BE2C (cell line): Measurements from ENCODE around the gene OAS3.

Source experiments
- DNase-seq: peaks from one replicate; pipeline ENCODE4 v3.0.0-alpha.2; 2020
- H3K27me3 ChIP-seq: fragments of 250-450 bp; sonication (Bioruptor Pico); 2 replicates; pipeline ENCODE4 v1.5.1; 2020; ENCODE audit warnings: mild to moderate bottlenecking
- H3K36me3 ChIP-seq: fragments of 250-450 bp; sonication (Bioruptor Pico); 2 replicates; pipeline ENCODE4 v1.5.1; 2020; ENCODE audit warnings: mild to moderate bottlenecking
- H3K4me1 ChIP-seq: fragments of 250-450 bp; sonication (Bioruptor Pico); 2 replicates; pipeline ENCODE4 v1.5.1; 2020
- H3K4me3 ChIP-seq: 2 replicates; pipeline ENCODE4 v1.5.1; 2011; ENCODE audit warnings: low read depth, low read length
- H3K9me3 ChIP-seq: fragments of 250-450 bp; sonication (Bioruptor Pico); 2 replicates; pipeline ENCODE4 v1.5.1; 2020
- TF ChIP-seq, protein P1 (sequence below): IDR thresholded peaks from 2 replicates; pipeline ENCODE4 v1.5.1; 2012; ENCODE audit warnings: mild to moderate bottlenecking, low read depth, low read length

The OAS3 gene

DNA sequence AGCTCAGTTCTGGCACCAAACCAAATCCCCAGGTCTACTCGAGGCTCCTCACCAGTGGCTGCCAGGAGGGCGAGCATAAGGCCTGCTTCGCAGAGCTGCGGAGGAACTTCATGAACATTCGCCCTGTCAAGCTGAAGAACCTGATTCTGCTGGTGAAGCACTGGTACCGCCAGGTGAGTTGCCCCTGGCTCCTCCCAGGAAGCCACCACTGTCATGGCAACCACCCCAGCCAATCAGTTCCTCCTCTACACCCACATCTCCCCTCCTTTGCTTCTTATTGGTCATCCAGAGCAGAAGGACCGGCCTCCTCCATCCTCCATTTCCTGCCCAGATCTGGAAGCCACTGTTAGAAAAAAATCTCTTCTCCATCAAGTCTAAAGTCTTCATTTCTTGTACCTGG is 22.8 kb downstream of the OAS3 start:
- no peaks in the 10 kb centered on the region for H3K27me3 ChIP-seq
- DNase-seq = no peak
- TF ChIP-seq, protein P1, sequence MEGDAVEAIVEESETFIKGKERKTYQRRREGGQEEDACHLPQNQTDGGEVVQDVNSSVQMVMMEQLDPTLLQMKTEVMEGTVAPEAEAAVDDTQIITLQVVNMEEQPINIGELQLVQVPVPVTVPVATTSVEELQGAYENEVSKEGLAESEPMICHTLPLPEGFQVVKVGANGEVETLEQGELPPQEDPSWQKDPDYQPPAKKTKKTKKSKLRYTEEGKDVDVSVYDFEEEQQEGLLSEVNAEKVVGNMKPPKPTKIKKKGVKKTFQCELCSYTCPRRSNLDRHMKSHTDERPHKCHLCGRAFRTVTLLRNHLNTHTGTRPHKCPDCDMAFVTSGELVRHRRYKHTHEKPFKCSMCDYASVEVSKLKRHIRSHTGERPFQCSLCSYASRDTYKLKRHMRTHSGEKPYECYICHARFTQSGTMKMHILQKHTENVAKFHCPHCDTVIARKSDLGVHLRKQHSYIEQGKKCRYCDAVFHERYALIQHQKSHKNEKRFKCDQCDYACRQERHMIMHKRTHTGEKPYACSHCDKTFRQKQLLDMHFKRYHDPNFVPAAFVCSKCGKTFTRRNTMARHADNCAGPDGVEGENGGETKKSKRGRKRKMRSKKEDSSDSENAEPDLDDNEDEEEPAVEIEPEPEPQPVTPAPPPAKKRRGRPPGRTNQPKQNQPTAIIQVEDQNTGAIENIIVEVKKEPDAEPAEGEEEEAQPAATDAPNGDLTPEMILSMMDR = no peak
- no peak overlapping the region for H3K4me3 ChIP-seq
- H3K9me3 ChIP-seq = peaks cover 11% of the 10 kb centered on the region; the same call in 1 of the 2 replicates
- H3K36me3 ChIP-seq = peaks cover 68% of the 10 kb centered on the region
- no peaks in the 10 kb centered on the region for H3K4me1 ChIP-seq

DNA sequence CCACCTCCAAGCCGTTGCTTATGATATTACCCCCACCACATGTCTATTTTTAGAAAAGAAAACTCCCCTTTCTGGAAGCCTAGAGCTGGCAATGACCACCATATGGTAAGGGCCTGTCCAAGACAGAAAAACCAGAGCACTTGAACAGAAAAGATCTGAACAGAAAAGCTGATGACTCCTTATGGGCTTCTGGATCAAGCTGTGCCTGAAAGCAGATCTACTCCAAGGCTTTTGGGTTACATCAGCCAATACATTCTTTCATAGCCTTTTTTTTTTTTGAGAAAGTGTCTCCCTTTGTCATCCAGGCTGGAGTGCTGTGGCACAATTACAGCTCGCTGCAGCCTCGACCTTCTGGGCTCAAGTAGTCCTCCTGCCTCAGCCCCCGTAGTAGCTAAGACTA is 23.3 kb downstream of the OAS3 start:
- Histone ChIP-seq H3K27me3 (no peaks in the 10 kb centered on the region), H3K4me3 (no peak overlapping the region), H3K36me3 (peaks cover 71% of the 10 kb centered on the region), H3K9me3 (peaks cover 11% of the 10 kb centered on the region; the same call in 1 of the 2 replicates), H3K4me1 (no peaks in the 10 kb centered on the region)
- no peak for DNase-seq
- TF ChIP-seq, protein P1 = no peak

DNA sequence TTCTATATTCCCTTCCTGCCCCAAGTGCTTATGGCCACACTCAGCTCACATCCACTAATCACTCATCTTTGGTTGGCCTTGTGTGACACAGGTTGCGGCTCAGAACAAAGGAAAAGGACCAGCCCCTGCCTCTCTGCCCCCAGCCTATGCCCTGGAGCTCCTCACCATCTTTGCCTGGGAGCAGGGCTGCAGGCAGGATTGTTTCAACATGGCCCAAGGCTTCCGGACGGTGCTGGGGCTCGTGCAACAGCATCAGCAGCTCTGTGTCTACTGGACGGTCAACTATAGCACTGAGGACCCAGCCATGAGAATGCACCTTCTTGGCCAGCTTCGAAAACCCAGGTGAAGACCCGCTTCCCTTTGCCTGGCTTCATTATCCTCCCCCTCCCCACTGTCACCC is 24.3 kb downstream of the OAS3 start:
- TF ChIP-seq, protein P1 = no peak

DNA sequence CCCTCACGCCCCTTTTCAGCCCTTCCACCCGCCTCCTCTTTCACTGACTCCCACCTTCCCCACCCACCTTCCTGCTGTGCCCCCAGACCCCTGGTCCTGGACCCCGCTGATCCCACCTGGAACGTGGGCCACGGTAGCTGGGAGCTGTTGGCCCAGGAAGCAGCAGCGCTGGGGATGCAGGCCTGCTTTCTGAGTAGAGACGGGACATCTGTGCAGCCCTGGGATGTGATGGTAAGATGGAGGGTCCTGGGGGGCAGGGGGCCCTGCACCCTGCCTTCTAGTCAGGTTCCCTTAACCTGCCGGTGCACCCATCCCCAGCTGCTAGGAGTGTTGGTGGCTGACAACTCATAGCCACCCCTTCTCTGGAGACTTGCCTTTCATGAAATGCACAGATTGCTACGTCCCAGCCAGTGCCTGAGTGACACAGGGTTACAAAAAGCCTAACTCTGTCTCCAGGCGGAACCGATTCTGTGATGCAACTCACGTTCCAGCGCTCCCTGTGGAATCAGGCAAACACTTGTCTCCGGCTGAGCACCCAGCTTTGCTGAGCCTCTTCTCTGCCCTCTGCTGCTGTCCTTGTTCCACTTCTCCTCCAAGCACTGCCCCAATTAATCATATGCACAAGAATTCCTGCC is 25.1 kb downstream of the OAS3 start:
- peaks cover 10% of the 10 kb centered on the region; the same call in 1 of the 2 replicates for H3K9me3 ChIP-seq
- DNase-seq = no peak
- H3K36me3 ChIP-seq = peaks cover 87% of the 10 kb centered on the region
- no peaks in the 10 kb centered on the region for H3K27me3 ChIP-seq
- TF ChIP-seq, protein P1 = no peak
- no peaks in the 10 kb centered on the region for H3K4me1 ChIP-seq
- no peak overlapping the region for H3K4me3 ChIP-seq

More for the DNA sequence above, 24.3 kb downstream of the OAS3 start:
- H3K27me3 ChIP-seq = no peaks in the 10 kb centered on the region
- H3K4me1 ChIP-seq = no peaks in the 10 kb centered on the region
- no peak overlapping the region for H3K4me3 ChIP-seq
- no peak for DNase-seq
- peaks cover 81% of the 10 kb centered on the region for H3K36me3 ChIP-seq
- H3K9me3 ChIP-seq = peaks cover 11% of the 10 kb centered on the region; the same call in 1 of the 2 replicates

DNA sequence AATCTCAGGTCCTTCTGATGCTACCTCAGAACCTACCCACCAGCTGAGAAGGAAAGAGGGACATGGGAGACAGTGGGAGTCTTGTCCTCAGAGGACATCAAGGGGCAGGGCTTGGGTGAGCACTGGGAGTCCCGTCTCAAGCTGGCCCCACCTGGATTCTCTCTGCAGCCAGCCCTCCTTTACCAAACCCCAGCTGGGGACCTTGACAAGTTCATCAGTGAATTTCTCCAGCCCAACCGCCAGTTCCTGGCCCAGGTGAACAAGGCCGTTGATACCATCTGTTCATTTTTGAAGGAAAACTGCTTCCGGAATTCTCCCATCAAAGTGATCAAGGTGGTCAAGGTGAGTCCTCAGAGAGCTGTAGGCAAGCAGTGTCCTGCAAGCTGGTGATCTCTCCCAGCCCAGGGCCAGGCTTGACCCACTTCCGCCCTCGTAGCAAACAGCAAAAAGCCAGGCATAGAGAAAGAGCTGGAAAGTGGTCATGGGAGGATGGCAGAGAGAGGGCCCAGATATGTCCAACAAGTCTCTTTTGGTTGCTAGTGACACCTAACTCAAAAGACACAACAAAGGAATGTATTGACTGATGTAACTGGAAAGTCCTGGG is 25.9 kb downstream of the OAS3 start:
- peaks cover 4% of the 10 kb centered on the region; the same call in 1 of the 2 replicates for H3K9me3 ChIP-seq
- peaks cover 81% of the 10 kb centered on the region for H3K36me3 ChIP-seq
- no peaks in the 10 kb centered on the region for H3K4me1 ChIP-seq
- no peaks in the 10 kb centered on the region for H3K27me3 ChIP-seq
- H3K4me3 ChIP-seq = no peak overlapping the region
- TF ChIP-seq, protein P1 = no peak
- DNase-seq = no peak

DNA sequence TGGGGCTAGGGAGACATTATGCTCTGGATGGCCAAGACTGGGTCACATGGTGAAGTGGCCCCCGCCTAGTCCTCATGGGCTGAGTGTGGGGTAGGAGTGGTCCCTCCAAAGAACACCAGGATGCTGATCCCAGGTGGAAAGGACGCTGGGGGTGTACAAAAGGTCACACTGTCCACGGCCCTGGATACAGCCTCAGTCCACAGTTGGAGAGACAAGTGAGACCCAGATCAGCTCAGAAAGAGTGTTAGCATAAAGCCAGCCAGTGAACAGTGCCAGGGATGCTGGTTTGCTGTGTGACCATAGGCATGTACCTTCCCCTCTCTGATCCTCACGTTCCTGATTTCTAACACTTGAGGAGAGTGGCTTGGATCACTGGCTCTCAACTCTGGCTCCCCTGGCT is 26.6 kb downstream of the OAS3 start:
- Histone ChIP-seq H3K4me3 (no peak overlapping the region), H3K36me3 (peaks cover 82% of the 10 kb centered on the region), H3K4me1 (no peaks in the 10 kb centered on the region), H3K27me3 (no peaks in the 10 kb centered on the region), H3K9me3 (no peaks in the 10 kb centered on the region)
- TF ChIP-seq, protein P1 = no peak
- DNase-seq = no peak
